DND-41 (cell line): ENCODE results near the gene TBATA.

ENCODE experiments used
- ATAC-seq: fragments of 200-7000 bp; cut with Tn5 transposase; 3 replicates; pipeline ENCODE4 v1.9.1; 2021; ENCODE audit warnings: low read depth; ENCODE audit not compliant: insufficient read depth
- DNase-seq: peaks from one replicate; pipeline ENCODE4 v3.0.0-alpha.2; 2020
- H2AFZ ChIP-seq: 2 replicates; pipeline ENCODE4 v1.6.0; 2012; ENCODE audit warnings: low read depth, low read length
- H3K27ac ChIP-seq: 2 replicates; pipeline ENCODE4 v1.5.1; 2012; ENCODE audit warnings: low read length, inconsistent platforms
- H3K27me3 ChIP-seq: fragments of 200-600 bp; sonication (generic); 2 replicates; pipeline ENCODE4 v1.6.0; 2012; ENCODE audit warnings: low read length, mild to moderate bottlenecking, inconsistent platforms; ENCODE audit not compliant: insufficient read depth, poor library complexity
- H3K36me3 ChIP-seq: 2 replicates; pipeline ENCODE4 v1.5.1; 2012; ENCODE audit warnings: low read length, inconsistent platforms; ENCODE audit not compliant: insufficient read depth
- H3K4me1 ChIP-seq: 2 replicates; pipeline ENCODE4 v1.5.1; 2012; ENCODE audit warnings: mild to moderate bottlenecking, low read length; ENCODE audit not compliant: insufficient read depth
- H3K4me2 ChIP-seq: 2 replicates; pipeline ENCODE4 v1.6.0; 2012; ENCODE audit warnings: mild to moderate bottlenecking, moderate library complexity, low read length, inconsistent platforms; ENCODE audit not compliant: insufficient read depth
- H3K4me3 ChIP-seq, 2 experiments: fragments of 200-600 bp in 1 of 2; shearing (Covaris generic) in 1 of 2; 2 replicates each; pipeline ENCODE4 v1.5.1; 2012 to 2016; ENCODE audit warnings: inconsistent platforms in 2 of 2, low read length in 2 of 2, mild to moderate bottlenecking in 2 of 2, low read depth in 1 of 2, moderate library complexity in 1 of 2
- H3K79me2 ChIP-seq: 2 replicates; pipeline ENCODE4 v1.6.0; 2012; ENCODE audit warnings: low read length, inconsistent platforms; ENCODE audit not compliant: insufficient read depth
- H3K9ac ChIP-seq: 2 replicates; pipeline ENCODE4 v1.6.0; 2012; ENCODE audit warnings: low read depth, mild to moderate bottlenecking, inconsistent platforms, low read length, moderate library complexity
- H3K9me3 ChIP-seq: 2 replicates; pipeline ENCODE4 v1.5.1; 2012; ENCODE audit warnings: low read length, moderate library complexity, mild to moderate bottlenecking, inconsistent platforms; ENCODE audit not compliant: insufficient read depth, severe bottlenecking
- H4K20me1 ChIP-seq: 2 replicates; pipeline ENCODE4 v1.6.0; 2012; ENCODE audit warnings: low read length; ENCODE audit not compliant: insufficient read depth
- EZH2 ChIP-seq: IDR thresholded peaks from 3 replicates; pipeline ENCODE4 v1.6.1; 2012; ENCODE audit warnings: borderline replicate concordance, low read depth, mild to moderate bottlenecking, moderate library complexity, low read length, inconsistent platforms; ENCODE audit not compliant: severe bottlenecking
- TF ChIP-seq, protein P1 (sequence below): IDR thresholded peaks from 2 replicates; pipeline ENCODE4 v1.5.1; 2012; ENCODE audit warnings: borderline replicate concordance, low read length, moderate library complexity, mild to moderate bottlenecking; ENCODE audit not compliant: poor library complexity, severe bottlenecking; ENCODE audit errors: extremely low read depth

Gene TBATA, protein sequence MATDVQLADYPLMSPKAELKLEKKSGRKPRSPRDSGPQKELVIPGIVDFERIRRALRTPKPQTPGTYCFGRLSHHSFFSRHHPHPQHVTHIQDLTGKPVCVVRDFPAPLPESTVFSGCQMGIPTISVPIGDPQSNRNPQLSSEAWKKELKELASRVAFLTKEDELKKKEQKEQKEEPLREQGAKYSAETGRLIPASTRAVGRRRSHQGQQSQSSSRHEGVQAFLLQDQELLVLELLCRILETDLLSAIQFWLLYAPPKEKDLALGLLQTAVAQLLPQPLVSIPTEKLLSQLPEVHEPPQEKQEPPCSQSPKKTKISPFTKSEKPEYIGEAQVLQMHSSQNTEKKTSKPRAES

DNA sequence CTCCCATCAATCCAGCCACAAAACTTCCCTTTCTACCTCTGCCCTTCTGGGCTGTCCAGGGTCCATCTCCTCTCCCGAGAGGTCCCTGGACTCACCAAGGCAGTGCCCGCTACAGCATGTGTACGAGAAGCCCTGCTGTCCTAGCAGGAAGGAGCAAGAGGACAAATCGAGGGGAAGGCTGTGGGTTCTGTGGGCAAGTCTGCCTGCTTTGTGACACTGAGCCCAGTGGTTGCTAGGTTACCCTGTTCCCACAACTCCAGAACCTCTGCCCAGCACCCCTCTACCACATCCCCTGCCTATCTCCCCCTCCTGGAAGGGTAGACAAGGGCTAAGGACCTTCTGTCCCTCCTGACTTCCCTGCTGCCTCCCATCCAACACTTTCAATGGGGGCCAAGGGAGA is at the start of gene TBATA:
TBATA (minus strand) TSS at position 188 of the 400 bp plus-strand sequence. CDS start 1,998 bp downstream, outside the sequence.
- H3K27me3 ChIP-seq, result peaks cover 5% of the 10 kb centered on the region
- H3K36me3 ChIP-seq, result no peaks in the 10 kb centered on the region
- no peaks in the 10 kb centered on the region for H4K20me1 ChIP-seq
- no peak within 1 kb of the TSS for H3K27ac ChIP-seq
- peak; percentile 91 for ATAC-seq
- no peak for TF ChIP-seq EZH2
- TF ChIP-seq, protein P1, sequence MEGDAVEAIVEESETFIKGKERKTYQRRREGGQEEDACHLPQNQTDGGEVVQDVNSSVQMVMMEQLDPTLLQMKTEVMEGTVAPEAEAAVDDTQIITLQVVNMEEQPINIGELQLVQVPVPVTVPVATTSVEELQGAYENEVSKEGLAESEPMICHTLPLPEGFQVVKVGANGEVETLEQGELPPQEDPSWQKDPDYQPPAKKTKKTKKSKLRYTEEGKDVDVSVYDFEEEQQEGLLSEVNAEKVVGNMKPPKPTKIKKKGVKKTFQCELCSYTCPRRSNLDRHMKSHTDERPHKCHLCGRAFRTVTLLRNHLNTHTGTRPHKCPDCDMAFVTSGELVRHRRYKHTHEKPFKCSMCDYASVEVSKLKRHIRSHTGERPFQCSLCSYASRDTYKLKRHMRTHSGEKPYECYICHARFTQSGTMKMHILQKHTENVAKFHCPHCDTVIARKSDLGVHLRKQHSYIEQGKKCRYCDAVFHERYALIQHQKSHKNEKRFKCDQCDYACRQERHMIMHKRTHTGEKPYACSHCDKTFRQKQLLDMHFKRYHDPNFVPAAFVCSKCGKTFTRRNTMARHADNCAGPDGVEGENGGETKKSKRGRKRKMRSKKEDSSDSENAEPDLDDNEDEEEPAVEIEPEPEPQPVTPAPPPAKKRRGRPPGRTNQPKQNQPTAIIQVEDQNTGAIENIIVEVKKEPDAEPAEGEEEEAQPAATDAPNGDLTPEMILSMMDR, result no peak
- no peak within 1 kb of the TSS for H3K9ac ChIP-seq
- H3K4me2 ChIP-seq, result no peak within 1 kb of the TSS
- no peaks in the 10 kb centered on the region for H3K79me2 ChIP-seq
- DNase-seq, result peak; percentile 60
- H3K4me3 ChIP-seq, result no peak within 1 kb of the TSS
- peaks cover 5% of the 10 kb centered on the region; the same call in 1 of the 2 replicates for H3K4me1 ChIP-seq
- H3K9me3 ChIP-seq, result no peaks in the 10 kb centered on the region
- no peak within 1 kb of the TSS for H2AFZ ChIP-seq

DNA sequence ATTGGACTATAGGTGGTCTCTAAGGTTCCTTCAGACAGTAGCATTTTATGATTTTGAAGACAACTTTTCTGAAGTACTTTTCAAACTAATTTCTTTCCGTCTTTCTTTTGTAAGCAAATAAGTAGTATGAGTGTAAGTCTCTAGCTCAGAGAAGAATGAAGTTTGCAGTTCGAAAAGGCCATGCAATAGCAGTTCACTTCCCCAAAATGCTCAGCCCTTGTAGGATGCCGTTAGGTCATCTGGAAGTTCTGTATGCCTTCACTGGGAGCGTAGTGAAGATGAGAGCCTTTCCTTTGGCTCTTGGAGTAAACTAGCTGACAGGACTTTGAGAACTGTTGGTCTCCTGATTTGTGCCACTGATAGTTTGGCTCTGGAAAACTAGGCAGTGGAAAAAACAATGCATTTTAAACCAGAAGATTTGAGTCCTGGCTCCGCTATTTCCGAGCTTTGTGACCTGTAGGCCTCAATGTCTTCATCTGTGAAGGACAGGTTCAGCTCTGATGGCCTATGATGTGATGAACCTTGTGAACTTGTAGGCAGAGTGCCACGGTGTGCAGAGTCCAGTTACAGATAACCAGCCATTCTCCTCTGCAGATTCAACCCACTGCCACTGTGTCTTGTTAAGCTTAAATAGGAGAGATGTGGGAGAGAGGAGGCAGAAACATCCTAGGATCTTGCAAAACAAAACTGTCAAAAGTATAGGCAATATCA is 49.4 kb upstream of the TBATA start:
- Histone ChIP-seq H4K20me1 (peaks cover 7% of the 10 kb centered on the region), H3K4me2 (no peak overlapping the region), H3K4me3 (no peak overlapping the region), H3K9me3 (no peaks in the 10 kb centered on the region), H3K79me2 (peaks cover 6% of the 10 kb centered on the region), H3K27ac (no peak overlapping the region), H3K4me1 (no peaks in the 10 kb centered on the region), H3K27me3 (no peaks in the 10 kb centered on the region), H2AFZ (no peak overlapping the region), H3K36me3 (peaks cover 19% of the 10 kb centered on the region; the same call in 1 of the 2 replicates), H3K9ac (no peak overlapping the region)
- DNase-seq, result no peak
- ATAC-seq, result no peak
- TF ChIP-seq, protein P1, result no peak
- TF ChIP-seq EZH2, result no peak

DNA sequence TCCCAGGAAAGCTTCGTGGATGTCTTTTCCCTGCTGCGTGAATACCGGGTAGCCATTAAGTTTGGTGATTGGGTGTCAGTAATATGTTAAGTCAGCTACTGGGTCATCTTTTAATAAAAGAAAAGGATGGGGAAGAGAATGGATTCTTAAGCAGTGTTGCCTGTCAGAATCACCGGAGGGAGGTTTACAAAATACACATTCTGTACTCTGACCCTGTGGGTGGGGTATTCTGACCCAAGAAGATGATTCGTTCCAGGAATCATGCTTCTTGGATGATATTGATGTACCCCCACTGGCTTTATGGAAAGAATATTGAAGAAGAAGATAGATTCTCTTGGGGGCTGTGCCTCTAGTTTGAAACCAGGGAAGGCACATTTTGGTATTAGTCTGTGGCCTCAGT is 48.8 kb upstream of the TBATA start:
- Histone ChIP-seq H3K9ac (no peak overlapping the region), H3K27ac (no peak overlapping the region), H3K36me3 (peaks cover 19% of the 10 kb centered on the region; the same call in 1 of the 2 replicates), H3K4me2 (no peak overlapping the region), H2AFZ (no peak overlapping the region), H3K27me3 (no peaks in the 10 kb centered on the region), H3K4me1 (no peaks in the 10 kb centered on the region), H3K4me3 (no peak overlapping the region), H3K79me2 (peaks cover 6% of the 10 kb centered on the region), H3K9me3 (no peaks in the 10 kb centered on the region), H4K20me1 (peaks cover 7% of the 10 kb centered on the region)
- no peak for ATAC-seq
- TF ChIP-seq EZH2, result no peak
- TF ChIP-seq, protein P1, result no peak
- no peak for DNase-seq
